Measurements from ENCODE around the gene RAB27A. TPM values are rescaled to one million over a fixed set of nuclear protein-coding genes. Genes with fewer than 3 reads are reported as not detected.
A peak's percentile ranks its signal among the peaks of the same experiment; 100 is the strongest.
"Not testable (repeated sequence)": the region's sequence is repeated elsewhere in the genome, so short reads cannot be mapped to it uniquely, and the experiment has no call there.

Gene RAB27A
- total RNA-seq, 3 donors from 2014 or later, result 95.3 to 144 (median 108) TPM

GRCh38 chr15:55289011-55289745, 435 bp downstream of the RAB27A start:
- DNase-seq (peak; percentile 23), ATAC-seq (peak; percentile 38 to 49)
- no peaks in the 10 kb centered on the region for H3K27me3 Mint-ChIP-seq (ENCODE audit: low read depth)
- H3K36me3 Mint-ChIP-seq (ENCODE audit: insufficient read depth), result peaks cover 25% of the 10 kb centered on the region
- H3K4me1 Mint-ChIP-seq (ENCODE audit: low read depth), result peaks cover 47% of the 10 kb centered on the region
- no peaks in the 10 kb centered on the region for H3K9me3 Mint-ChIP-seq
- peak overlapping the region; percentile 96 for H3K4me3 Mint-ChIP-seq

GRCh38 chr15:55288006-55288717, 1.5 kb downstream of the RAB27A start:
- Mint-ChIP-seq H3K4me1 (ENCODE audit: low read depth) (peaks cover 56% of the 10 kb centered on the region), H3K9me3 (no peaks in the 10 kb centered on the region), H3K4me3 (peak overlapping the region; percentile 96), H3K27me3 (ENCODE audit: low read depth) (no peaks in the 10 kb centered on the region), H3K36me3 (ENCODE audit: insufficient read depth) (peaks cover 28% of the 10 kb centered on the region)
- no peak for ATAC-seq
- no peak for DNase-seq

GRCh38 chr15:55286442-55287189, 3.0 kb downstream of the RAB27A start:
- DNase-seq; ATAC-seq; H3K9me3 Mint-ChIP-seq; H3K27me3 Mint-ChIP-seq (ENCODE audit: low read depth): not testable (repeated sequence)
- peaks cover 28% of the 10 kb centered on the region for H3K36me3 Mint-ChIP-seq (ENCODE audit: insufficient read depth)
- H3K4me3 Mint-ChIP-seq, result peak overlapping the region; percentile 96
- H3K4me1 Mint-ChIP-seq (ENCODE audit: low read depth), result peaks cover 72% of the 10 kb centered on the region

- DNase-seq, result no peak
- peak overlapping the region; percentile 96 for H3K4me3 Mint-ChIP-seq
- H3K9me3 Mint-ChIP-seq, result peaks cover 3% of the 10 kb centered on the region
- peaks cover 86% of the 10 kb centered on the region for H3K4me1 Mint-ChIP-seq (ENCODE audit: low read depth)
- H3K27me3 Mint-ChIP-seq (ENCODE audit: low read depth), result no peaks in the 10 kb centered on the region
- peaks cover 31% of the 10 kb centered on the region for H3K36me3 Mint-ChIP-seq (ENCODE audit: insufficient read depth)
- ATAC-seq, result no peak
These were observed 5.2 kb downstream of the RAB27A start for GRCh38 chr15:55284426-55284825.

- no peak for ATAC-seq
- Mint-ChIP-seq H3K4me3 (peak overlapping the region; percentile 69), H3K27me3 (ENCODE audit: low read depth) (no peaks in the 10 kb centered on the region), H3K36me3 (ENCODE audit: insufficient read depth) (peaks cover 28% of the 10 kb centered on the region), H3K4me1 (ENCODE audit: low read depth) (peaks cover 92% of the 10 kb centered on the region), H3K9me3 (peaks cover 3% of the 10 kb centered on the region)
- DNase-seq, result no peak
These were observed 6.0 kb downstream of the RAB27A start for GRCh38 chr15:55283379-55284147.

- Mint-ChIP-seq H3K9me3 (peaks cover 3% of the 10 kb centered on the region), H3K27me3 (ENCODE audit: low read depth) (no peaks in the 10 kb centered on the region), H3K4me1 (ENCODE audit: low read depth) (peaks cover 94% of the 10 kb centered on the region), H3K4me3 (peak overlapping the region; percentile 69), H3K36me3 (ENCODE audit: insufficient read depth) (peaks cover 29% of the 10 kb centered on the region)
- DNase-seq (no peak), ATAC-seq (peak; percentile 22 to 23)
These were observed 7.3 kb downstream of the RAB27A start for GRCh38 chr15:55282284-55282833.

GRCh38 chr15:55281517-55282228, 7.9 kb downstream of the RAB27A start:
- Mint-ChIP-seq H3K9me3 (peaks cover 3% of the 10 kb centered on the region), H3K4me1 (ENCODE audit: low read depth) (peaks cover 96% of the 10 kb centered on the region), H3K36me3 (ENCODE audit: insufficient read depth) (peaks cover 29% of the 10 kb centered on the region), H3K27me3 (ENCODE audit: low read depth) (no peaks in the 10 kb centered on the region), H3K4me3 (peak overlapping the region; percentile 69)
- DNase-seq (no peak), ATAC-seq (no peak)

- Mint-ChIP-seq H3K36me3 (ENCODE audit: insufficient read depth) (peaks cover 19% of the 10 kb centered on the region), H3K4me1 (ENCODE audit: low read depth) (peaks cover 92% of the 10 kb centered on the region)
- not testable (repeated sequence) for H3K9me3 Mint-ChIP-seq; H3K4me3 Mint-ChIP-seq; ATAC-seq; DNase-seq; H3K27me3 Mint-ChIP-seq (ENCODE audit: low read depth)
These were observed 9.0 kb downstream of the RAB27A start for GRCh38 chr15:55280589-55280988.

- Mint-ChIP-seq H3K9me3 (peaks cover 3% of the 10 kb centered on the region), H3K4me1 (ENCODE audit: low read depth) (peaks cover 93% of the 10 kb centered on the region), H3K36me3 (ENCODE audit: insufficient read depth) (peaks cover 14% of the 10 kb centered on the region), H3K4me3 (peak overlapping the region; percentile 47), H3K27me3 (ENCODE audit: low read depth) (no peaks in the 10 kb centered on the region)
- peak; percentile 49 for DNase-seq
- ATAC-seq, result peak; percentile 80 to 87
These were observed 9.8 kb downstream of the RAB27A start for GRCh38 chr15:55279746-55280351.

- ATAC-seq, result no peak
- Mint-ChIP-seq H3K9me3 (peaks cover 3% of the 10 kb centered on the region), H3K36me3 (ENCODE audit: insufficient read depth) (peaks cover 11% of the 10 kb centered on the region), H3K27me3 (ENCODE audit: low read depth) (no peaks in the 10 kb centered on the region), H3K4me3 (peak overlapping the region; percentile 47), H3K4me1 (ENCODE audit: low read depth) (peaks cover 87% of the 10 kb centered on the region)
- DNase-seq, result no peak
These were observed 10.4 kb downstream of the RAB27A start for GRCh38 chr15:55279100-55279745.

- H3K4me3 Mint-ChIP-seq, result peak overlapping the region; percentile 56
- H3K4me1 Mint-ChIP-seq (ENCODE audit: low read depth), result peaks cover 84% of the 10 kb centered on the region
- ATAC-seq (no peak), DNase-seq (no peak)
- peaks cover 3% of the 10 kb centered on the region for H3K9me3 Mint-ChIP-seq
- H3K36me3 Mint-ChIP-seq (ENCODE audit: insufficient read depth), result peaks cover 17% of the 10 kb centered on the region
- H3K27me3 Mint-ChIP-seq (ENCODE audit: low read depth), result no peaks in the 10 kb centered on the region
These were observed 11.9 kb downstream of the RAB27A start for GRCh38 chr15:55277715-55278114.

GRCh38 chr15:55277116-55277564, 12.5 kb downstream of the RAB27A start:
- H3K36me3 Mint-ChIP-seq (ENCODE audit: insufficient read depth), result peaks cover 20% of the 10 kb centered on the region

More at GRCh38 chr15:55277116-55277564, 12.5 kb downstream of the RAB27A start:
- no peaks in the 10 kb centered on the region for H3K27me3 Mint-ChIP-seq (ENCODE audit: low read depth)
- H3K9me3 Mint-ChIP-seq, result peaks cover 3% of the 10 kb centered on the region
- ATAC-seq (peak; percentile 45 to 49), DNase-seq (no peak)
- H3K4me3 Mint-ChIP-seq, result peak overlapping the region; percentile 56
- H3K4me1 Mint-ChIP-seq (ENCODE audit: low read depth), result peaks cover 82% of the 10 kb centered on the region
